Measurements from ENCODE around the gene DNHD1. TPM values are rescaled to one million over a fixed set of nuclear protein-coding genes. Genes with fewer than 3 reads are reported as not detected.

DNHD1 gene
- total and polyA plus RNA-seq, 5 experiments from 2014 or later: 1.0 to 62.8 (median 1.9) TPM

- DNase-seq: peak in 1 of 10 donors; percentile 13
- ATAC-seq: no peak
- Mint-ChIP-seq H3K27ac (peak overlapping the region in 1 of 10 donors; percentile 43), H3K36me3 (peaks cover 6 to 29% (median 9%) of the 10 kb centered on the region in 3 donors), H3K4me1 (peaks cover 0 to 4% (median 1%) of the 10 kb centered on the region in 4 donors), H3K4me3 (no peak overlapping the region), H3K27me3 (no peaks in the 10 kb centered on the region), H3K9me3 (no peaks in the 10 kb centered on the region)
- POLR2A ChIA-PET: no interaction called here
Measured at GRCh38 chr11:6557063-6557462, 60.0 kb downstream of the DNHD1 start.

GRCh38 chr11:6557761-6558674, 60.9 kb downstream of the DNHD1 start:
- ATAC-seq: no peak
- Mint-ChIP-seq H3K4me1 (peaks cover 0 to 4% (median 1%) of the 10 kb centered on the region in 4 donors), H3K4me3 (no peak overlapping the region), H3K9me3 (no peaks in the 10 kb centered on the region), H3K27ac (no peak overlapping the region), H3K36me3 (peaks cover 11 to 36% (median 11%) of the 10 kb centered on the region in 3 donors), H3K27me3 (no peaks in the 10 kb centered on the region)
- peak in 1 of 10 donors; percentile 7 for DNase-seq
- POLR2A ChIA-PET: no interaction called here

- no peak for ATAC-seq
- H3K27ac Mint-ChIP-seq: no peak overlapping the region
- H3K4me1 Mint-ChIP-seq: peaks cover 0 to 4% (median 1%) of the 10 kb centered on the region in 4 donors
- H3K9me3 Mint-ChIP-seq: no peaks in the 10 kb centered on the region
- no peak overlapping the region for H3K4me3 Mint-ChIP-seq
- no peaks in the 10 kb centered on the region for H3K27me3 Mint-ChIP-seq
- no peak for DNase-seq
- peaks cover 11 to 43% (median 11%) of the 10 kb centered on the region in 3 donors for H3K36me3 Mint-ChIP-seq
- POLR2A ChIA-PET: no interaction called here
Measured at GRCh38 chr11:6559369-6559768, 62.3 kb downstream of the DNHD1 start.

- Mint-ChIP-seq H3K4me1 (peaks cover 0 to 6% (median 1%) of the 10 kb centered on the region in 4 donors), H3K9me3 (no peaks in the 10 kb centered on the region), H3K36me3 (peaks cover 11 to 51% (median 11%) of the 10 kb centered on the region in 3 donors), H3K27ac (peak overlapping the region in 1 of 10 donors; percentile 1), H3K27me3 (no peaks in the 10 kb centered on the region), H3K4me3 (no peak overlapping the region)
- POLR2A ChIA-PET: no interaction called here
- no peak for ATAC-seq
- DNase-seq: no peak
Measured at GRCh38 chr11:6561288-6561687, 64.2 kb downstream of the DNHD1 start.

- H3K36me3 Mint-ChIP-seq: peaks cover 11 to 47% (median 12%) of the 10 kb centered on the region in 3 donors
- POLR2A ChIA-PET: no interaction called here
Measured at GRCh38 chr11:6563121-6563619, 66.1 kb downstream of the DNHD1 start.

GRCh38 chr11:6563667-6564066, 66.6 kb downstream of the DNHD1 start:
- DNase-seq (peak in 1 of 10 donors; percentile 8), ATAC-seq (no peak)
- Mint-ChIP-seq H3K27me3 (no peaks in the 10 kb centered on the region), H3K4me3 (no peak overlapping the region), H3K9me3 (no peaks in the 10 kb centered on the region), H3K4me1 (peaks cover 0 to 5% (median 0%) of the 10 kb centered on the region in 4 donors), H3K36me3 (peaks cover 11 to 47% (median 11%) of the 10 kb centered on the region in 3 donors), H3K27ac (peak overlapping the region in 1 of 10 donors; percentile 12)
- POLR2A ChIA-PET: no interaction called here

More at GRCh38 chr11:6563121-6563619, 66.1 kb downstream of the DNHD1 start:
- DNase-seq: peak in 1 of 10 donors; percentile 10
- no peaks in the 10 kb centered on the region for H3K9me3 Mint-ChIP-seq
- no peak overlapping the region for H3K27ac Mint-ChIP-seq
- H3K4me1 Mint-ChIP-seq: peaks cover 0 to 3% (median 0%) of the 10 kb centered on the region in 4 donors
- H3K4me3 Mint-ChIP-seq: no peak overlapping the region
- no peaks in the 10 kb centered on the region for H3K27me3 Mint-ChIP-seq
- ATAC-seq: no peak

- peak overlapping the region in 2 of 10 donors; percentile 29 to 36 for H3K27ac Mint-ChIP-seq
- peaks cover 9 to 36% (median 11%) of the 10 kb centered on the region in 3 donors for H3K36me3 Mint-ChIP-seq
- no peak overlapping the region for H3K4me3 Mint-ChIP-seq
- DNase-seq (no peak), ATAC-seq (no peak)
- H3K27me3 Mint-ChIP-seq: no peaks in the 10 kb centered on the region
- POLR2A ChIA-PET: no interaction called here
- H3K4me1 Mint-ChIP-seq: peaks cover 0 to 8% (median 1%) of the 10 kb centered on the region in 4 donors
- H3K9me3 Mint-ChIP-seq: no peaks in the 10 kb centered on the region
Measured at GRCh38 chr11:6565325-6565724, 68.2 kb downstream of the DNHD1 start.

- Mint-ChIP-seq H3K27me3 (no peaks in the 10 kb centered on the region), H3K27ac (peak overlapping the region in 2 of 10 donors; percentile 29 to 36), H3K4me3 (no peak overlapping the region), H3K4me1 (peaks cover 0 to 8% (median 1%) of the 10 kb centered on the region in 4 donors), H3K9me3 (no peaks in the 10 kb centered on the region), H3K36me3 (peaks cover 9 to 30% (median 11%) of the 10 kb centered on the region in 3 donors)
- DNase-seq: peak in 1 of 10 donors; percentile 12
- ATAC-seq: no peak
- POLR2A ChIA-PET: interaction anchor here (0.5 kb wide), 1 partner anchor 27 kb away, joined by 3 read pairs; no protein-coding TSS in a partner anchor
Measured at GRCh38 chr11:6565988-6566703, 69.1 kb downstream of the DNHD1 start.

GRCh38 chr11:6566704-6567370, 69.8 kb downstream of the DNHD1 start:
- H3K36me3 Mint-ChIP-seq: peaks cover 6 to 26% (median 10%) of the 10 kb centered on the region in 3 donors
- no peaks in the 10 kb centered on the region for H3K27me3 Mint-ChIP-seq
- H3K4me1 Mint-ChIP-seq: peaks cover 0 to 10% (median 1%) of the 10 kb centered on the region in 4 donors
- no peaks in the 10 kb centered on the region for H3K9me3 Mint-ChIP-seq
- ATAC-seq (no peak), DNase-seq (no peak)
- peak overlapping the region in 2 of 10 donors; percentile 29 to 36 for H3K27ac Mint-ChIP-seq
- H3K4me3 Mint-ChIP-seq: no peak overlapping the region
- POLR2A ChIA-PET: interaction anchor here (0.5 kb wide), 1 partner anchor 26 kb away, joined by 3 read pairs; no protein-coding TSS in a partner anchor

GRCh38 chr11:6567371-6567745, 70.3 kb downstream of the DNHD1 start:
- POLR2A ChIA-PET: no interaction called here
- no peak overlapping the region for H3K27ac Mint-ChIP-seq
- peaks cover 2 to 23% (median 12%) of the 10 kb centered on the region in 3 donors for H3K36me3 Mint-ChIP-seq
- peaks cover 0 to 10% (median 1%) of the 10 kb centered on the region in 4 donors for H3K4me1 Mint-ChIP-seq
- DNase-seq (peak in 1 of 10 donors; percentile 12), ATAC-seq (no peak)
- H3K9me3 Mint-ChIP-seq: no peaks in the 10 kb centered on the region
- no peak overlapping the region for H3K4me3 Mint-ChIP-seq
- H3K27me3 Mint-ChIP-seq: no peaks in the 10 kb centered on the region

GRCh38 chr11:6568191-6568918, 71.3 kb downstream of the DNHD1 start:
- POLR2A ChIA-PET: no interaction called here
- H3K36me3 Mint-ChIP-seq: peaks cover 0 to 19% (median 10%) of the 10 kb centered on the region in 3 donors
- H3K4me1 Mint-ChIP-seq: peaks cover 0 to 10% (median 1%) of the 10 kb centered on the region in 4 donors
- H3K4me3 Mint-ChIP-seq: no peak overlapping the region
- peak overlapping the region in 2 of 10 donors; percentile 9 to 67 for H3K27ac Mint-ChIP-seq
- no peaks in the 10 kb centered on the region for H3K9me3 Mint-ChIP-seq
- ATAC-seq (no peak), DNase-seq (peak in 1 of 10 donors; percentile 13)
- no peaks in the 10 kb centered on the region for H3K27me3 Mint-ChIP-seq

All from naive thymus-derived CD8-positive, alpha-beta T cell (primary cell).